Osteocyte (in vitro differentiated cells): ENCODE measurements around the gene SLC8A1. TPM values are rescaled to one million over a fixed set of nuclear protein-coding genes. Genes with fewer than 3 reads are reported as not detected.

Experiments used
- DNase-seq: peaks from one replicate; pipeline ENCODE4 v3.0.0; 2021; ENCODE audit warnings: mixed read lengths; ENCODE audit not compliant: unreplicated experiment; ENCODE audit errors: extremely low spot score
- H3K27ac Mint-ChIP-seq: one replicate; pipeline ENCODE4 v1.8.0; 2021; ENCODE audit warnings: mild to moderate bottlenecking, mixed read lengths; ENCODE audit not compliant: unreplicated experiment
- H3K27me3 Mint-ChIP-seq: one replicate; pipeline ENCODE4 v1.8.0; 2021; ENCODE audit warnings: mixed read lengths; ENCODE audit not compliant: unreplicated experiment
- H3K36me3 Mint-ChIP-seq: one replicate; pipeline ENCODE4 v1.8.0; 2021; ENCODE audit warnings: mixed read lengths; ENCODE audit not compliant: unreplicated experiment
- H3K4me1 Mint-ChIP-seq: one replicate; pipeline ENCODE4 v1.8.0; 2021; ENCODE audit warnings: mixed read lengths; ENCODE audit not compliant: unreplicated experiment
- H3K4me3 Mint-ChIP-seq: one replicate; pipeline ENCODE4 v1.8.0; 2021; ENCODE audit warnings: mild to moderate bottlenecking, moderate library complexity, mixed read lengths; ENCODE audit not compliant: unreplicated experiment
- H3K9me3 Mint-ChIP-seq: one replicate; pipeline ENCODE4 v1.8.0; 2021; ENCODE audit warnings: mixed read lengths; ENCODE audit not compliant: unreplicated experiment
- total RNA-seq: library from RNA; stranded (reverse); gene quantifications from 2 replicates; pipeline ENCODE4 v1.2.1, GENCODE V29; 2021
- TF ChIP-seq, protein P1 (sequence below): fragments of 200-600 bp; sonication (generic); IDR thresholded peaks from 2 replicates; pipeline ENCODE4 v1.5.0; 2021; ENCODE audit warnings: antibody characterized with exemption, mild to moderate bottlenecking, moderate library complexity

Gene SLC8A1
- total RNA-seq, 1 donor from 2014 or later: 17.3 TPM

- TF ChIP-seq, protein P1, sequence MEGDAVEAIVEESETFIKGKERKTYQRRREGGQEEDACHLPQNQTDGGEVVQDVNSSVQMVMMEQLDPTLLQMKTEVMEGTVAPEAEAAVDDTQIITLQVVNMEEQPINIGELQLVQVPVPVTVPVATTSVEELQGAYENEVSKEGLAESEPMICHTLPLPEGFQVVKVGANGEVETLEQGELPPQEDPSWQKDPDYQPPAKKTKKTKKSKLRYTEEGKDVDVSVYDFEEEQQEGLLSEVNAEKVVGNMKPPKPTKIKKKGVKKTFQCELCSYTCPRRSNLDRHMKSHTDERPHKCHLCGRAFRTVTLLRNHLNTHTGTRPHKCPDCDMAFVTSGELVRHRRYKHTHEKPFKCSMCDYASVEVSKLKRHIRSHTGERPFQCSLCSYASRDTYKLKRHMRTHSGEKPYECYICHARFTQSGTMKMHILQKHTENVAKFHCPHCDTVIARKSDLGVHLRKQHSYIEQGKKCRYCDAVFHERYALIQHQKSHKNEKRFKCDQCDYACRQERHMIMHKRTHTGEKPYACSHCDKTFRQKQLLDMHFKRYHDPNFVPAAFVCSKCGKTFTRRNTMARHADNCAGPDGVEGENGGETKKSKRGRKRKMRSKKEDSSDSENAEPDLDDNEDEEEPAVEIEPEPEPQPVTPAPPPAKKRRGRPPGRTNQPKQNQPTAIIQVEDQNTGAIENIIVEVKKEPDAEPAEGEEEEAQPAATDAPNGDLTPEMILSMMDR: no peak
- H3K27ac Mint-ChIP-seq: peak overlapping the region; percentile 89
- no peaks in the 10 kb centered on the region for H3K9me3 Mint-ChIP-seq
- H3K4me3 Mint-ChIP-seq: no peak overlapping the region
- DNase-seq: no peak
- peaks cover 30% of the 10 kb centered on the region for H3K4me1 Mint-ChIP-seq
- H3K36me3 Mint-ChIP-seq: no peaks in the 10 kb centered on the region
- no peaks in the 10 kb centered on the region for H3K27me3 Mint-ChIP-seq
These were observed 80.2 kb downstream of the SLC8A1 start for GRCh38 chr2:40371525-40372282.

DNA sequence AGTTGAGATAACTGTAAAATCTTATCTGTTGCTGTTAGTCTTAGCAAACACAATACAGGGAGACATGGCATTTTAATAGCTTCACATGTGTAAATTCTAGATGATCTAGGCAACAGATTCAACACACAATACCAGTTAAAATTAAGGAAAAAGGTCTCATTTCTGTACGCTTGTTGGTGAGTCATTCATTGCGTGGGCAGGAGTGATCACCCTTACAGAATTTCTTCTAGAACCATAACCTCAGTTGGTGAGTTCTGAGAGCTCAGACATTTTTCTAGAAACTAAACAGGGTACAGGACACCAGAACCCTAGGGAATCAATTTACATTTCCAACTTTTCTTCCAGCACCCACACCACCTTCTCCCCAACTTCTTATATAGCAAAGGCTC, 81.9 kb downstream of the SLC8A1 start:
- Mint-ChIP-seq H3K27ac (peak overlapping the region; percentile 62), H3K27me3 (no peaks in the 10 kb centered on the region), H3K4me3 (no peak overlapping the region), H3K4me1 (peaks cover 32% of the 10 kb centered on the region), H3K36me3 (no peaks in the 10 kb centered on the region), H3K9me3 (no peaks in the 10 kb centered on the region)
- no peak for DNase-seq
- TF ChIP-seq, protein P1: no peak

- Mint-ChIP-seq H3K36me3 (no peaks in the 10 kb centered on the region), H3K4me3 (no peak overlapping the region), H3K4me1 (peaks cover 37% of the 10 kb centered on the region), H3K9me3 (no peaks in the 10 kb centered on the region), H3K27me3 (no peaks in the 10 kb centered on the region), H3K27ac (no peak overlapping the region)
- TF ChIP-seq, protein P1: no peak
- no peak for DNase-seq
These were observed 82.5 kb downstream of the SLC8A1 start for GRCh38 chr2:40369267-40370006.

- no peak overlapping the region for H3K27ac Mint-ChIP-seq
- no peaks in the 10 kb centered on the region for H3K9me3 Mint-ChIP-seq
- H3K4me3 Mint-ChIP-seq: no peak overlapping the region
- TF ChIP-seq, protein P1: no peak
- H3K27me3 Mint-ChIP-seq: no peaks in the 10 kb centered on the region
- no peak for DNase-seq
- peaks cover 43% of the 10 kb centered on the region for H3K4me1 Mint-ChIP-seq
- no peaks in the 10 kb centered on the region for H3K36me3 Mint-ChIP-seq
These were observed 84.2 kb downstream of the SLC8A1 start for GRCh38 chr2:40367652-40368051.

GRCh38 chr2:40367032-40367431, 84.9 kb downstream of the SLC8A1 start:
- peak overlapping the region; percentile 20 for H3K27ac Mint-ChIP-seq
- H3K9me3 Mint-ChIP-seq: no peaks in the 10 kb centered on the region
- DNase-seq: no peak
- no peak overlapping the region for H3K4me3 Mint-ChIP-seq
- peaks cover 37% of the 10 kb centered on the region for H3K4me1 Mint-ChIP-seq
- TF ChIP-seq, protein P1: no peak
- H3K36me3 Mint-ChIP-seq: no peaks in the 10 kb centered on the region
- H3K27me3 Mint-ChIP-seq: no peaks in the 10 kb centered on the region
